ENCODE measurements around the gene BICRAL.
A peak's percentile ranks its signal among the peaks of the same experiment; 100 is the strongest.
"Not testable (repeated sequence)": the region's sequence is repeated elsewhere in the genome, so short reads cannot be mapped to it uniquely, and the experiment has no call there.

The BICRAL gene, protein sequence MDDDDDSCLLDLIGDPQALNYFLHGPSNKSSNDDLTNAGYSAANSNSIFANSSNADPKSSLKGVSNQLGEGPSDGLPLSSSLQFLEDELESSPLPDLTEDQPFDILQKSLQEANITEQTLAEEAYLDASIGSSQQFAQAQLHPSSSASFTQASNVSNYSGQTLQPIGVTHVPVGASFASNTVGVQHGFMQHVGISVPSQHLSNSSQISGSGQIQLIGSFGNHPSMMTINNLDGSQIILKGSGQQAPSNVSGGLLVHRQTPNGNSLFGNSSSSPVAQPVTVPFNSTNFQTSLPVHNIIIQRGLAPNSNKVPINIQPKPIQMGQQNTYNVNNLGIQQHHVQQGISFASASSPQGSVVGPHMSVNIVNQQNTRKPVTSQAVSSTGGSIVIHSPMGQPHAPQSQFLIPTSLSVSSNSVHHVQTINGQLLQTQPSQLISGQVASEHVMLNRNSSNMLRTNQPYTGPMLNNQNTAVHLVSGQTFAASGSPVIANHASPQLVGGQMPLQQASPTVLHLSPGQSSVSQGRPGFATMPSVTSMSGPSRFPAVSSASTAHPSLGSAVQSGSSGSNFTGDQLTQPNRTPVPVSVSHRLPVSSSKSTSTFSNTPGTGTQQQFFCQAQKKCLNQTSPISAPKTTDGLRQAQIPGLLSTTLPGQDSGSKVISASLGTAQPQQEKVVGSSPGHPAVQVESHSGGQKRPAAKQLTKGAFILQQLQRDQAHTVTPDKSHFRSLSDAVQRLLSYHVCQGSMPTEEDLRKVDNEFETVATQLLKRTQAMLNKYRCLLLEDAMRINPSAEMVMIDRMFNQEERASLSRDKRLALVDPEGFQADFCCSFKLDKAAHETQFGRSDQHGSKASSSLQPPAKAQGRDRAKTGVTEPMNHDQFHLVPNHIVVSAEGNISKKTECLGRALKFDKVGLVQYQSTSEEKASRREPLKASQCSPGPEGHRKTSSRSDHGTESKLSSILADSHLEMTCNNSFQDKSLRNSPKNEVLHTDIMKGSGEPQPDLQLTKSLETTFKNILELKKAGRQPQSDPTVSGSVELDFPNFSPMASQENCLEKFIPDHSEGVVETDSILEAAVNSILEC

GRCh38 chr6:42781796-42782688 is at the start of gene BICRAL:
TSS of gene BICRAL (plus strand) at chr6:42782052. CDS start at chr6:42822023, 39,971 bp downstream.
- DNase-seq: peak; percentile 76

DNA sequence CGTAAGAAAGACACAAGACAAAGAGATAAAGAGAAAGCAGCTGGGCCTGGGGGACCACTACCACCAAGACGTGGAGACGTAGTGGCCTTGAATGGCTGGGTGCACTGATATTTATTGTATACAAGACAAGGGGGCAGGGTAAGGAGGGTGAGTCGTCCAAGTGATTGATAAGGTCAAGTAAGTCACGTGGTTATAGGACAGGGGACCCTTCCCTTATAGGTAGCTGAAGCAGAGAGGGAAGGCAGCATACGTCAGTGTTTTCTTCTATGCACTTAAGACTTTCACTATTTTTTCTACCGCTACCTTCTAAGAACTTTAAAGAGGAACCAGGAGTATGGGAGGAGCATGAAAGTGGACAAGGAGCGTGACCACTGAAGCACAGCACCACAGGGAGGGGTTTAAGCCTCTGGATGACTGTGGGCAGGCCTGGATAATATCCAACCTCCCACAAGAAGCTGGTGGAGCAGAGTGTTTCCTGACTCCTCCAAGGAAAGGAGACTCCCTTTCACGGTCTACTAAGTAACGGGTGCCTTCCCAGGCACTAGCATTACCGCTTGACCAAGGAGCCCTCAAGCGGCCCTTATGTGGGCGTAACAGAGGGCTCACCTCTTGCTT is 47.9 kb upstream of the BICRAL start:
- DNase-seq: not testable (repeated sequence)

- DNase-seq: no peak
These were observed 45.9 kb upstream of the BICRAL start for GRCh38 chr6:42735976-42736375.

GRCh38 chr6:42740725-42741124 is 41.1 kb upstream of the BICRAL start:
- DNase-seq: no peak

GRCh38 chr6:42742116-42742894 is 39.5 kb upstream of the BICRAL start:
- no peak for DNase-seq

- no peak for DNase-seq
These were observed 37.4 kb upstream of the BICRAL start for GRCh38 chr6:42744351-42744893.

- no peak for DNase-seq
These were observed 36.7 kb upstream of the BICRAL start for GRCh38 chr6:42745083-42745639.

GRCh38 chr6:42745640-42746462 is 36.0 kb upstream of the BICRAL start, which contains the start of gene TBCC:
TSS of gene TBCC (minus strand) at chr6:42746103. CDS start at chr6:42746073, 30 bp downstream.
- peak; percentile 87 for DNase-seq

- DNase-seq: peak; percentile 70
These were observed 35.1 kb upstream of the BICRAL start for GRCh38 chr6:42746463-42747391.

DNA sequence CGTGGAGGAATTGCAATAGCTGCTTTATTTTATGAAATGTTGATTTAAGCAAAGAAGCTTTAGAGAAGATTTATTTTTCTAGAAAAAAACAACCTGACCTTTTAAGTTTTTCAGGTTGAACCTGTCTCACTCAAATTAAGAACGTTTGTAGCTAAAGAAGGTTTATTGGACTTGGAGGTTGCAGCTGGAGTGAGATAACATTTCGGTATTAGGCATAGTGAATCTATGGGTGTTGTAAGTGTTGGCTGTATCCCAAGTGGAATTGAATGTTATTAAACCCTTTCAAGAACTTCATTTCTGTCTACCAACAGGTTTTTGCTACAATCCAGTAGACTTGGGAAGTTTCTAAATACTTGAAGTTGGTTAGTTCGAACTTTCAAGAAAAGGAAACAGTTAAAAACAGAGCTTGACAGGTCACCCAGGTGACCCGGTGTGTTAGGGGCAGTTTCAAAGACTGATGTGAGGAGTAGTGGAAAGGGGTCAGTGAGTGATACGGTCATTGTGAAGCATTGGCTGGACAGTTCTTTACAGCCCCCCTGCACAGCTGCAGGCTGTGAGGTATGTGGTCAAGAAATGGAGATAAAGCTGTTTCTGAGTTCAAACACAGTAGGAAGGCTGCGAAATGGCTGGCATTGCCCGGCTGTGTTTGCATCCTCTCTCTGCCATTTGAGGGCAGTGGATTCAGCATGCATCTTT is 33.5 kb upstream of the BICRAL start:
- DNase-seq: no peak

- DNase-seq: no peak
These were observed 30.8 kb upstream of the BICRAL start for GRCh38 chr6:42751055-42751454.

GRCh38 chr6:42754759-42755158 is 27.1 kb upstream of the BICRAL start:
- DNase-seq: no peak

DNA sequence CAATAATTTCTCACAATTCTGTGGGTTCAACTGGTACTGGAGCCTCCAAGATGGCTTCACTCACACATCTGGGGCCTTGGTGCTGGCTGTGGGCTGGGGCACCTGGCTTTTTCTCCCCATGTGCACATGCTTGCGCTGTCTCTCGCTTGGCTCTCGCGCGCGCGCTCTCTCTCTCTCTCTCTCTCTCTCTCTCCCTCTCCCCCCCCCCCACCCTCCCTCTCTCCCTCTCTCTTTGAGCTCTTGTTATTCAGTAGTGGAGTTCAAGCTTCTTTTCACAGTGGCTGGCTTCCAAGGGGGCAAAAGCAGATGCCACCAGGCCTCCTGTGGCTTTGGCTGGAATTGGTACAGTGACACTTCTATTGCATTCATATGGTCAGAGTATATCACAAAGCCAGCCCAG is 25.1 kb upstream of the BICRAL start:
- DNase-seq: no peak

DNA sequence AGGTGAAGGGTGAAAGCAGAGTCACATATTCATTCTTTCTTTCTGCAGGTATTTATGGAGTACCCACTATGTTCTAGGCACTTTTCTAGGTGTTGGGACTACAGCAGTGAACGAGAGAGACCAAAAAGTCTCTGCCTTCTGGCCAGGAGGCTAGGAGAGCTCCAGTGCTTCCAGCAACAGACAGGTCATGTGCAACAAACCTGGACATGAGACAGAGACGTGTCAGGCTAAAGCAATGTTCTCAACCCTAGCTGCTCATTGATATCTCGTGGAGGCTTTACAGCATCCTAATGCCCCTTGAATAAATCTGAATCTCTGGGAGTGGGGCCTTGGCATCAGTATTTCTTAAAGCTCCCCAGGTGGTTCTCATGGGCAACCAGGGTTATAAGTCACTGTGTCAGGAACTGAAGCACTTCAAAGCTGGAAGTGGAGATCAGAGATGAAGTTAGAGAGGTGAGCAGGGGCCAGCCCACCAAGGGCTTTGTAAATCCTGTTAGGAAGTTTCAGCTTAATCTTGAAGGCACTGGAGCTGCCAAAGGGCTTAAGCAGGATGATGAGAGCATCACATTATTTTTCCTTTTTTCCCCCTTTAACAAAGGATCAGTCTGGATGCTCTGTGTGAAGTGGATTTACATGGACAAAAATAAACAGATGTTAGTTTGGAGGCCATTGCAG is 23.0 kb upstream of the BICRAL start:
- no peak for DNase-seq

- DNase-seq: no peak
These were observed 20.4 kb upstream of the BICRAL start for GRCh38 chr6:42761287-42762067.

DNA sequence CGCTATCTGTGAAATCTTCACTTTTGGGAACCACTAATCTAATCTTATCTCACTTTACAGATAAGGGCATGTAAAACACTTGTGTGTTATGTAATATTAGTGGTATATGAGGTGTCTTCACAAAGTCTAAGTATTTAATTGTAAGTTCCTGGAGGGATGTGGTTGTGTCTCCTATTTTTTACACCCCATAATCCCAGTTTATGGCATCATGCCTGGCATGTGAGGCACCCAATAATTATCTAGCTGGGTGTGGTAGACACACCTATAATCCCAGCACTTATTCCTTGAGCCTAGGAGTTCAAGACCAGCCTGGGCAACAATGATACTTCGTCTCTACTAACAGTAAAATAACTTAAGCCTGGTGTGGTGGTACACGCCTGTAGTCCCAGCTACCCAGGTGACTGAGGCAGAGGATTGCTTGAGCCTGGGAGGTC is 19.4 kb upstream of the BICRAL start:
- no peak for DNase-seq

Data from activated CD8-positive, alpha-beta memory T cell treated with anti-CD3 and anti-CD28 coated beads, Interleukin-2, amount 50 U/mL, for 4 hours (primary cell).